HS-5 (cell line): ENCODE results near the gene TANC1.
A peak's percentile ranks its signal among the peaks of the same experiment; 100 is the strongest.

Source experiments
- DNase-seq: peaks from one replicate; pipeline ENCODE4 v3.0.0-alpha.2; 2012; ENCODE audit warnings: low read depth

Gene TANC1

GRCh38 chr2:159118115-159118858 lies 149.8 kb downstream of the TANC1 start:
- DNase-seq = peak; percentile 40

GRCh38 chr2:159118859-159119500 lies 150.5 kb downstream of the TANC1 start:
- DNase-seq = no peak

- no peak for DNase-seq
Measured at GRCh38 chr2:159119652-159120257, 151.3 kb downstream of the TANC1 start.

GRCh38 chr2:159123786-159124185 lies 155.3 kb downstream of the TANC1 start:
- DNase-seq = no peak

- peak; percentile 70 for DNase-seq
Measured at GRCh38 chr2:159124441-159124911, 156.0 kb downstream of the TANC1 start.

GRCh38 chr2:159124931-159125467 lies 156.6 kb downstream of the TANC1 start:
- DNase-seq = no peak

GRCh38 chr2:159125858-159126257 lies 157.4 kb downstream of the TANC1 start:
- DNase-seq = no peak

- DNase-seq = no peak
Measured at GRCh38 chr2:159126432-159127022, 158.1 kb downstream of the TANC1 start.

GRCh38 chr2:159128191-159128590 lies 159.8 kb downstream of the TANC1 start:
- DNase-seq = no peak

- no peak for DNase-seq
Measured at GRCh38 chr2:159129269-159129668, 160.8 kb downstream of the TANC1 start.

GRCh38 chr2:159129824-159130223 lies 161.4 kb downstream of the TANC1 start:
- DNase-seq = no peak

- no peak for DNase-seq
Measured at GRCh38 chr2:159130302-159130701, 161.9 kb downstream of the TANC1 start.

- no peak for DNase-seq
Measured at GRCh38 chr2:159131267-159131913, 162.9 kb downstream of the TANC1 start.

- peak; percentile 82 for DNase-seq
Measured at GRCh38 chr2:159131914-159132281, 163.5 kb downstream of the TANC1 start.

GRCh38 chr2:159133797-159134196 lies 165.4 kb downstream of the TANC1 start:
- DNase-seq = no peak

GRCh38 chr2:159134979-159135378 lies 166.5 kb downstream of the TANC1 start:
- DNase-seq = no peak

- no peak for DNase-seq
Measured at GRCh38 chr2:159136391-159136790, 168.0 kb downstream of the TANC1 start.

- DNase-seq = no peak
Measured at GRCh38 chr2:159137511-159138241, 169.2 kb downstream of the TANC1 start.

- DNase-seq = no peak
Measured at GRCh38 chr2:159138642-159139182, 170.3 kb downstream of the TANC1 start.

GRCh38 chr2:159139216-159139933 lies 170.9 kb downstream of the TANC1 start:
- no peak for DNase-seq
